Fibroblast of the conjunctiva (primary cell): Measurements from ENCODE around the gene PHOSPHO1.

Experiments used
- DNase-seq: peaks from one replicate; pipeline ENCODE4 v3.0.0-alpha.2; 2010; ENCODE audit warnings: low read depth

Gene PHOSPHO1

GRCh38 chr17:49242813-49243212, 12.2 kb upstream of the PHOSPHO1 start:
- DNase-seq, result no peak

GRCh38 chr17:49241692-49242397, 11.3 kb upstream of the PHOSPHO1 start:
- DNase-seq, result no peak

GRCh38 chr17:49241040-49241439, 10.5 kb upstream of the PHOSPHO1 start:
- no peak for DNase-seq

GRCh38 chr17:49240619-49241018, 10.0 kb upstream of the PHOSPHO1 start:
- DNase-seq, result no peak

GRCh38 chr17:49239963-49240362, 9.4 kb upstream of the PHOSPHO1 start:
- no peak for DNase-seq

- DNase-seq, result no peak
These were observed 5.3 kb upstream of the PHOSPHO1 start for GRCh38 chr17:49235896-49236295.

GRCh38 chr17:49234509-49235080, 4.0 kb upstream of the PHOSPHO1 start:
- no peak for DNase-seq

- no peak for DNase-seq
These were observed 942 bp upstream of the PHOSPHO1 start for GRCh38 chr17:49231563-49231894.

- DNase-seq, result no peak
These were observed 584 bp downstream of the PHOSPHO1 start for GRCh38 chr17:49229805-49230600.

GRCh38 chr17:49229076-49229804, 1.3 kb downstream of the PHOSPHO1 start:
- DNase-seq, result no peak

GRCh38 chr17:49227436-49228261, 2.9 kb downstream of the PHOSPHO1 start:
- DNase-seq, result peak; percentile 34

GRCh38 chr17:49226771-49227435, 3.7 kb downstream of the PHOSPHO1 start:
- DNase-seq, result no peak

- DNase-seq, result no peak
These were observed 4.9 kb downstream of the PHOSPHO1 start for GRCh38 chr17:49225554-49226236.

- DNase-seq, result no peak
These were observed 5.6 kb downstream of the PHOSPHO1 start for GRCh38 chr17:49224997-49225337.

GRCh38 chr17:49224198-49224996, 6.2 kb downstream of the PHOSPHO1 start:
- DNase-seq, result no peak

GRCh38 chr17:49223517-49224197, 6.9 kb downstream of the PHOSPHO1 start:
- no peak for DNase-seq

GRCh38 chr17:49223168-49223516, 7.4 kb downstream of the PHOSPHO1 start:
- DNase-seq, result no peak

GRCh38 chr17:49219987-49220386, 10.6 kb downstream of the PHOSPHO1 start:
- no peak for DNase-seq
